GM12872 (cell line): ENCODE results near the gene CENPL.

Source experiments
- CTCF ChIP-seq: IDR thresholded peaks from 3 replicates; pipeline ENCODE4 v1.5.1; 2011; ENCODE audit warnings: low read depth, mild to moderate bottlenecking, low read length, moderate library complexity; ENCODE audit not compliant: insufficient read depth

The CENPL gene

GRCh38 chr1:173798078-173798477 lies 26.6 kb downstream of the CENPL start:
- TF ChIP-seq CTCF, result no peak

GRCh38 chr1:173789841-173790240 lies 34.8 kb downstream of the CENPL start:
- TF ChIP-seq CTCF, result no peak

GRCh38 chr1:173784997-173785396 lies 39.7 kb downstream of the CENPL start:
- no peak for TF ChIP-seq CTCF

- TF ChIP-seq CTCF, result no peak
Measured at GRCh38 chr1:173779936-173780335, 44.7 kb downstream of the CENPL start.

GRCh38 chr1:173775578-173776226 lies 49.0 kb downstream of the CENPL start:
- TF ChIP-seq CTCF, result no peak

GRCh38 chr1:173771560-173771959 lies 53.1 kb downstream of the CENPL start:
- TF ChIP-seq CTCF, result no peak

GRCh38 chr1:173768827-173769226 lies 55.9 kb downstream of the CENPL start:
- no peak for TF ChIP-seq CTCF
